ENCODE results near the gene IFITM1. TPM values are rescaled to one million over a fixed set of nuclear protein-coding genes. Genes with fewer than 3 reads are reported as not detected.

The IFITM1 gene
- total and polyA plus RNA-seq, 8 donors: 10.0 to 54.5 (median 26.4) TPM

- intact Hi-C loops (cut with DNase I): no loop called here
- ATAC-seq (no peak), FAIRE-seq (no peak), DNase-seq (no peak)
- no peak for TF ChIP-seq CTCF (IDR thresholded peaks at IDR 0.05)
- no peak overlapping the region for H3K4me3 ChIP-seq
- no peaks in the 10 kb centered on the region for H3K9me3 ChIP-seq
- WGBS, 2 donors: 80 to 87% methylated on average over 2 of the region's 2 CpGs
- no peaks in the 10 kb centered on the region for H3K27me3 ChIP-seq
- H3K36me3 ChIP-seq: no peaks in the 10 kb centered on the region
- H3K27ac ChIP-seq: no peak overlapping the region
- H3K4me1 ChIP-seq: no peaks in the 10 kb centered on the region
These were observed 26.1 kb downstream of the IFITM1 start for GRCh38 chr11:339963-340362.

- H3K4me1 ChIP-seq: no peaks in the 10 kb centered on the region
- no peaks in the 10 kb centered on the region for H3K27me3 ChIP-seq
- no peak overlapping the region for H3K27ac ChIP-seq
- DNase-seq: no peak
- TF ChIP-seq CTCF (IDR thresholded peaks at IDR 0.05): no peak
- intact Hi-C loops (cut with DNase I): no loop called here
- no peaks in the 10 kb centered on the region for H3K9me3 ChIP-seq
- no peak overlapping the region for H3K4me3 ChIP-seq
- 73 to 82% methylated on average over 4 to 5 of the region's 5 CpGs for WGBS, 2 donors
- ATAC-seq: no peak
- FAIRE-seq: no peak
- H3K36me3 ChIP-seq: no peaks in the 10 kb centered on the region
These were observed 27.0 kb downstream of the IFITM1 start for GRCh38 chr11:340539-341512.

DNA sequence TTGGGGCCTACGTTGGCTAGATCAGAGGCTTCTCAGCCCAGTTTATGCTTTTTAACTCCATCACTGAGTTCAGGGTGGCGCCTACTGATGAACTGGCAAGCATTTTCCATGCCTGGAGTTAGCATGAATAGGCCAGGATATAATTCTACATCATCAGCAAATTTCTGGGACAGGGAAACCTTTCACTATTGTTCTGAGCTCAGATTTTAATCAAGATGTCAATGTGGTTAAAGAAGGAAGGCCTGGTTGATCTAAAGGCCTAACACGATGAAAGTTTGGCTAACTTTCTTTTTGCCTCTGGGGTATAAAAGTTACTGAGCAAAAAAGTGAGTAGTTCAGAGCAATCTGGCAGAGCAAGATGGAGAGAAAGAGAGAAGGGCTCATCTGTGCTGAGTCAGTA, 28.5 kb downstream of the IFITM1 start:
- Histone ChIP-seq H3K9me3 (no peaks in the 10 kb centered on the region), H3K4me3 (no peak overlapping the region), H3K36me3 (no peaks in the 10 kb centered on the region), H3K27ac (no peak overlapping the region), H3K4me1 (no peaks in the 10 kb centered on the region), H3K27me3 (no peaks in the 10 kb centered on the region)
- TF ChIP-seq CTCF (IDR thresholded peaks at IDR 0.05): no peak
- 73 to 77% methylated on average over 3 of the region's 3 CpGs for WGBS, 2 donors
- DNase-seq (no peak), FAIRE-seq (no peak), ATAC-seq (no peak)
- intact Hi-C loops (cut with DNase I): no loop called here

DNA sequence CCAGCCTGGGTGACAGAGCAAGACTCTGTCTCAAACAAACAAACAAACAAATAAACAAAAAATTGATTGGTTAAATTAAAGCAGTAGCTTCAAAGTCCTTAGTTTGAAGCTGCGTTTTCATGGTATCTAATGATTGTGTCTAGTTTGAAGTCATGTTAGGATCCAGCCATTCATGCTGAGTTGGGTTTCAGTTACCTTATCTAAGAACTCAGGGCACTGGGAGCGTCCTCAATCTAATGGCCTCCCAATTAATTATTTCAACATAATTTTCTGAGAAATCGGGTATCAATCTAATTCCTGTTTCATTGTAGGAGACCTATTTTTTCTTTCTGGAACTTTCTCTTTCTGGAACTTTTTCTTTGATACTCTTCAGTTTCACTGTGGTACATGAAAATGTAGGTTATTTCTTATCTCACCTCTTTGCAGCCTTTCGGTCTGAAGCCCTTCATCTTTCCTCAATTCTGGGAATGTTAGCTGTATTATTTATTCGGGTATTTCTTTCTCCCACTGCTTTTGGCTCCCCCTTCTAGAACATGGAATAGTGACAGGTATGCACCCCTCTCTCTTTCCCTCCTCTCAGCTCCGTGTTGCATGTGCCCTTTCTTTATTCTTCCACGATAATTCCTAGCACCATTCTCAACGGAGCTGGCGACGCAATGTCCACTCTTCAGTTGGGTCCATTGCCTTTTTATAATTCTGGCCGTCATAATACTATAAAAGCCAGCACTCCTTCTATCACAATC, 31.2 kb downstream of the IFITM1 start:
- FAIRE-seq: no peak
- Histone ChIP-seq H3K9me3 (no peaks in the 10 kb centered on the region), H3K27ac (no peak overlapping the region), H3K4me1 (no peaks in the 10 kb centered on the region), H3K36me3 (no peaks in the 10 kb centered on the region), H3K27me3 (no peaks in the 10 kb centered on the region), H3K4me3 (no peak overlapping the region)
- no peak for ATAC-seq
- intact Hi-C loops (cut with DNase I): no loop called here
- no peak for DNase-seq
- no peak for TF ChIP-seq CTCF (IDR thresholded peaks at IDR 0.05)
- 77 to 81% methylated on average over 11 of the region's 11 CpGs for WGBS, 2 donors
